GM19455 (cell line): Measurements from ENCODE around the gene ACP5.
"Not testable (repeated sequence)": the region's sequence is repeated elsewhere in the genome, so short reads cannot be mapped to it uniquely, and the experiment has no call there.

Experiments used
- ATAC-seq: cut with Tn5 transposase; IDR thresholded peaks from one replicate; pipeline ENCODE4 v1.9.1; 2021; ENCODE audit not compliant: unreplicated experiment

The ACP5 gene

DNA sequence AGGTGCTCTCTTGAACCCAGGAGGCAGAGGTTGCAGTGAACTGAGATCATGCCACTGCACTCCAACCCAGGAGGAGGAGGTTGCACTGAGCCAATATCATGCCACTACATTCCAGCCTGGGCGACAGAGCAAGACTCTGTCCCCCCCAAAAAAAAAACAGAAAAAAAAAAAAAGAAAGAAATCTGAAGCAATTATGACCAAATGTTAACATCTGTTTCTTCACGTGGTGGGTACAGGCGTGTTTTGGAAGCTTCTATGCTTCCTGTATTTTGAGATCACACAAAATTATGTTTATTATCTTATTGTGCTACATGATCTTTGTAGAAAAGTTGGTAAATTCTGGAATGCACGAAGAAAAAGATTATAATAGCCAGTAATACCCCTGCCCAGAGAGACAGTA, 2.7 kb upstream of the ACP5 start:
- no peak for ATAC-seq

- no peak for ATAC-seq
Measured at GRCh38 chr19:11578258-11579142, 1.1 kb upstream of the ACP5 start.

GRCh38 chr19:11576227-11576626, 1.2 kb downstream of the ACP5 start:
- ATAC-seq: no peak

DNA sequence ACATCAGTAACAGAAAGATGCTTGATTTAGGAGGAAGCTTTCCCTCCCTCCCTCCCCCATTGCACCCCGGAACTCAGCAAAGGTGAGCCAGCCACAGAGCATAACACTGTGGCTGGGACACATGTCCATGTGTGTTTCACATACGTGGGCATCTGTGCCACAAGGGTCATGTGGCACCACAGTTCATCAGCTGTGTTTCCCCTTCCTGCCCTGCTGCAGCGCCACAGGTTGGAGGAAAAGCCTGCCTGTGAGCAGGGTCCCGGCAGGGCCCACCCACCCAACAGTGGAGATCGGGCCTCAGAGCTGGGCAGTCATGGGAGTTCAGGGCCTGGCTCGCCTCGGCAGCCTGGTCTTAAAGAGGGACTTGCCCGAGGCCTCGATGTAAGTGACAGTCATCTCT, 2.8 kb downstream of the ACP5 start:
- ATAC-seq: no peak

- ATAC-seq: not testable (repeated sequence)
Measured at GRCh38 chr19:11573763-11574162, 3.7 kb downstream of the ACP5 start.

DNA sequence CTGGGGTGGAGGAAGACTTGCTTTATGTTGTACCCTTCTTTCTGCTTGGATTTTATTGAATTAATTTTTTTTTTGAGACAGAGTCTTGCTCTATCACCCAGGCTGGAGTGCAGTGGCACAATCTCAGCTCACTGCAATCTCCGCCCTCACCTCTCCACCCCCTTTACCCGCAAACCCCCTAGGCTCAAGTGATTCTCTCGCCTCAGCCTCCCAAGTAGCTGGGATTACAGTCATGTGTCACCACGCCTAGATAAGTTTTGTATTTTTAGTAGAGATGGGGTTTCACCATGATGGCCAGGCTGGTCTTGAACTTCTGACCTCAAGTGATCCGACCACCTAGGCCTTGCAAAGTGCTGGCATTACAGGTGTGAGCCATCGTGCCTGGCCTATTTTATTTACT, 4.1 kb downstream of the ACP5 start:
- not testable (repeated sequence) for ATAC-seq

GRCh38 chr19:11570039-11570462, 7.4 kb downstream of the ACP5 start:
- ATAC-seq: no peak

DNA sequence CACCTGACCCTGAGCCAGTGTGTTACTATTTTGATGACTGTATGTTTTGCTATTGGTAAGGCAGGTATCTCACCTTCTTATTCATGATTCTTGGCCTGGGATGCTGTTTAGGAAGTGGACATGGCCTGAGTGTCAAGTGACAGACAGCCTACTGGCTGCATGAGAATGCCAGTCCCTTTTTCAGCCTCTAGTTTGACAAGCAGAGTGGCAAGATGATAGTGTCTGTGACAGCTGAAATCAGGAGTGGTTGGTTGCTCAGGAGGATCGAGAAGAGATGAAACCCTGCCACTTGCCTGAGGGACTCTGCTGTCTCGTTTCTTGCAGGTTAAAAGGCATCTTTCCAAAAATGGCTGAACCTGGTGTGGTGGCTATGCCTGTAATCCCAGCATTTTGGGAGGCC, 11.3 kb downstream of the ACP5 start:
- ATAC-seq: no peak

- ATAC-seq: not testable (repeated sequence)
Measured at GRCh38 chr19:11565649-11565980, 11.8 kb downstream of the ACP5 start.

DNA sequence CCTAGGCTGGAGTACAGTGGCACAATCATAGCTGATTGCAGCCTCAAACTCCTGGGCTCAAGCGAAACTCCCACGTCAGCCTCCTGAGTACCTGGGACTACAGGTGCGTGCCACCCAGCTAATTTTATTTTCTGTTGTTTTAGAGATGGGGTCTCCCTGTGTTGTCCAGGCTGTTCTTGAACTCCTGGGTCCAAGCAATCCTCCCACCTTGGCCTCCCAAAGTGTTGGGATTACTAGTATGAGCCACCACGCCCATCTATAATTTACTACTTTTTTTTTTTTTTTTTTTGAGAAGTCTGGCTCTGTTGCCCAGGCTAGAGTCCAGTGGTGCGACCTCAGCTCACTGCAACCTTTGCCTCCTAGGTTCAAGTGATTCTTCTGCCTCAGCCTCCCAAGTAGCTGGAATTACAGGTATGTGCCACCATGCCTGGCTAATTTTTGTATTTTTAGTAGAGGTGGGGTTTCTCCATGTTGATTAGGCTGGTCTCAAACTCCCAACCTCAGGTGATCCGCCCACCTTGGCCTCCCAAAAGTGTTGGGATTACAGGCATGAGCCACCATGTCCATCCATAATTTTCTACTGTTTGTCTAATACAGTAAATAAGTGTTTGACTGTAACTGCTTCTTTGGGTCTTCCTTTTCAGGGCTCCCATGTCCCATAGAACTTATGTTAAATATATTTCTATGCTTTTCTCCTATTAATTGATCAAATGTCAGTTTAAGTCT, 13.2 kb downstream of the ACP5 start:
- ATAC-seq: not testable (repeated sequence)

- ATAC-seq: no peak
Measured at GRCh38 chr19:11563532-11563931, 13.9 kb downstream of the ACP5 start.

DNA sequence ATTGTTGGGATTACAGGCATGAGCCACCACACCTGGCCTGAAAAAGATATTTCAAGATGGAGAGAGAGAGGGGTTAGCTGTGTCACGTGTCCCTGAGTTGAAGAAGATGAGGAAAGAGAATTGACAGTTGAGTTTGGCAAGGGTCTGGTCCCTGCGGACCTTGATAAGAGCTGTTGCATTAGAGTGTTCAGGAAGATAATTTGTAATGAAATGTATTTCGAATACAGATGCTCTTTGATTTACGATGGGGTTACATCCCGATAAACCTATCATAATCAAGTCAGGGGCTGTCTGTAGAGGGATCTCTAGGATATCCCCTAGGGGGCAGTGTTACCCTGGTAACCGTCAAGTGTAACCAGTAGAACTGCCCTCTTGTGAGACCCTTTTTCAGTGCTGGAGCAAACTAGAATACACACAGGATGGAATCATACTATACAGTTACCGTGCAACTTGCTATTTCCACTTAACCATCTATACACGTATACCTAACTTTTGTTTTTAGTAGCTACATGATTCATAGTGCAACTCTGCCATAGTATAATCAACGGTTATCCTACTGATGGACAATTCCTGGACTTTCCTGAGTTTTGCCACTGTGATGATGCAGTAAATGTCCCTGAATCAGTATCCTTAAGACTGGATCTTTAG, 16.9 kb downstream of the ACP5 start:
- no peak for ATAC-seq

GRCh38 chr19:11558881-11559828, 18.3 kb downstream of the ACP5 start, which contains the start of gene ELOF1:
Gene ELOF1, minus strand, starts transcription at chr19:11559230. Its CDS starts 4,883 bp downstream, at chr19:11554347.
- ATAC-seq: peak; percentile 64

DNA sequence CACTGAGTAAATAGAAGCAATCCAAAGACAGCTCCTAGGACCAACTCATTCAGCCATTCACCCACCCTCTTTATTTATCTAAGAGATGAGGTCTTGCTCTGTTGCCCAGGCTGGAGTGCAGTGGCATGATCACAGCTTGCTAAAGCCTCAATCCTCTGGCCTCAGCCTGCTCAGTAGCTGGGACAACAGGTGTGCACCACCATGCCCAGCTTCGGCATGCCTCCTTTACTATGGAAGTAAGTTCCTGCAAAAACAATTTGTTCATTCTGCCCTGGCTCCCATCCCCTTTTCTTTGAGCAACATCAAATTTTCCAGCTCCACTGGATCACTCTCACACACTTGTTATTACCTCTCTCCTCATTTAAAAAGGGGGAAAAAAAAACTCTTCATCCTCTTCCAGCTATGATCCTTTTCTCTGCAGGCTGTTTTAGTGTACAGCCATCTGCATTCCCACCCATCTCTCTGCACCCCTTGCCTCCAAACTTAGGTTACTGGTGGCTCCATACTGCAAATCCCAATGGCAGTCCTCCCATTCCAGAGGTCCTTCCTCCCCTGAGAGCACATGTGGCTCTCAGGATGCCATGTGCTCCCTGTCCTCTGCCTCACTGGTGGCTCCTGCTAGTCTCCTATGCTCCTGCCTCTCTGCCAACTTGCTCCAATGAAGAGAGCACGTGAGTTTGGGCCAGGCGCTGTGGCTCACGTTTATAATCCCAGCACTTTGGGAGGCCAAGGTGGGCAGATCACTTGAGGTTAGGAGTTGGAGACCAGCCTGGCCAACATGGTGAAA, 20.6 kb downstream of the ACP5 start:
- ATAC-seq: no peak

- no peak for ATAC-seq
Measured at GRCh38 chr19:11555246-11555645, 22.2 kb downstream of the ACP5 start.

DNA sequence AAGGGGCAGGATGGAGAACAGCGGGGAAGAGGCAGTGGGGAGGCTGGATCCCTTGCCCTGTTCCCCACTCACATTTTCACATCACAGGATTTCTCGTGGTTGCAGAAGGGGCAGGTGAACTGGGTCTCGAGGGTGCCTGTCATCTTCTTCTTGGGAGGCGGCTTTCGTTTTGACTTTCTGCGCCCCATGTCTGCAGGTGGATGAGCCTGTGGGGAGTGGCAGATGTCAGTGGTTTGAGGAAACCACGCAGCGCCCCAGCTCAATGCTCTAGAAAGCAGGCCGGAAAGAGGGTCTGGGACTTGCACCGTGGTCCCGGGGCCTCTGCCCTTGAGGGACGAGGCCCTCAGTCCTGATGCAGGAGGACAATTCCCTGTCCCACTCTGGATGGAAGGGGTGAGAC, 23.3 kb downstream of the ACP5 start:
- ATAC-seq: no peak

DNA sequence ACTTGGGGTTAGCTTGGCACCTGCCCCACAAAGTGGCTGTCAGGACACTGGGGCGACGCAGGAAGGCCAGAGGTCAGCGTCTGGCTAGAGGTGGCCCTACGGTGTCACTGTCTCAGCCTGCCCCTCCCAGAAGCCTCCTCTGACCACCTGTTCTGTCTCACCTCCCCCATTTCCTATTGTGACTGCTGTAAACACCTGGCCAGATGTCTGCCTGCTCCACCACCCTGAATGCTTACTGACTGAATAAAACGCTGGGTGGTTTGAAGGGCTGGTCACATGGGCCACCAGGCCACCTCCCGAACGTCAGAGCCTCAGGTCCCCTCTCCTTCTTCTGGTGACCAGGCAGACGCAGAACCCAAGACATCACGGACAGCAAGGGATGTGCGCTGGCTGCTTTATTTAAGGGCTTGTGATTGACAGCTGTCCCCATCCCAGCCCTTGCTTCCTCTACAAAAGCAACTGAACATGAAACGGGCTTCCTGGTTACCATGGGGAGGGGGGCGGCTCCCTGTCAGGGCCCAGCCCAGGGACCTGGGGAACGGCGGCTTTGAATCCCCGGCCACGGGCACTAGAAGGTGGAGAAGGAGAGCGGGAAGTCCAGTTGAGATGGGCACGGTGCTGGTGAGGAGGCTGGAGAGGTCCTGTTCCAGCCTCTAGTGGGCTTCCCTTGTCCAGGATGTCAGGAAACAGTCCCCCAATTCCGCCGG, 24.6 kb downstream of the ACP5 start:
- ATAC-seq: no peak

DNA sequence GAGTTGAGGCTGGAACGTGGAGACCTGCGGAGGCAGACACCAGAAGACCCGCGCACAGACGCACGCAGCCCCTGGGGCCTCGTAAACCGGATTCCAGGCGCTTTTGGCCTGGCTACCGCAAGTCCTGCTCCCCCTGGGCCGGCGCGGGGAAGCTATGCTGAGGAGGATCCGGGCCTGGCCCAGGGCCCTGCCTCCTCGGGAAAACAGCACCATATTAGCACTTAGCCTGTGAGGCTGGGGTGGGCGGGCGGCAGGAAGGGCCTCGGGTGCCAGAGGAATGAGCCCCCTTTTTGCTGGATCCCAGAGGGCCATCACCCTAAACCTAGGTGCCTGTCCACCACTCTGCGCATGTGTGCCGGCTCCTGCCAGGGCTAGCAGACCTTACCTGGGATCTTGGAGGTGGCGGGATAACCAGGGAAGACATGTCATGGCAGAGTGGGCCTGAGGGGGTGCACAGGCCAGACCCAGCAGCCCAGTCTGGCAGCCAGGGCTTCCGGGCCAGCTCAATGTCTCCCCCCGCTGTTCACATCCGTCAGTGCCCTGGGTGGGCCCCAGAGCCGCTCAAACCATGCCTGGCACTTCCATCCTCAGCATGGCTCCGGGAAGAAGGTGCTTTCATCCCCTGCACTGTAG, 25.7 kb downstream of the ACP5 start:
- no peak for ATAC-seq

- no peak for ATAC-seq
Measured at GRCh38 chr19:11550265-11550664, 27.2 kb downstream of the ACP5 start.
